SK-N-SH treated with all-trans-retinoic acid at 6 μM for 48 hours (cell line): ENCODE measurements around the gene SMCHD1.

Experiments used
- ESRRG ChIP-seq: fragments of 250-450 bp; sonication (Bioruptor Pico); IDR thresholded peaks from 2 replicates; pipeline ENCODE4 v1.6.1; 2021; ENCODE audit warnings: mild to moderate bottlenecking
- PATZ1 ChIP-seq: fragments of 250-450 bp; sonication (Bioruptor Pico); IDR thresholded peaks from 2 replicates; pipeline ENCODE4 v1.8.0; 2020; ENCODE audit warnings: mild to moderate bottlenecking, moderate library complexity, borderline replicate concordance
- PPARA ChIP-seq: fragments of 250-450 bp; sonication (Bioruptor Pico); IDR thresholded peaks from 2 replicates; pipeline ENCODE4 v1.5.0; 2020; ENCODE audit warnings: mild to moderate bottlenecking, borderline replicate concordance
- ZNF565 ChIP-seq: fragments of 450-650 bp; formaldehyde crosslinking; conservative IDR thresholded peaks from 2 replicates; pipeline ENCODE4 v1.5.0; 2020; ENCODE audit warnings: low read depth, mild to moderate bottlenecking, moderate library complexity

- no peak for TF ChIP-seq ESRRG (CRISPR knock-in tag)
- no peak for TF ChIP-seq PATZ1 (CRISPR knock-in tag)
- no peak for TF ChIP-seq PPARA (CRISPR knock-in tag)
- no peak for TF ChIP-seq ZNF565 (CRISPR knock-in tag)
Measured at GRCh38 chr18:2672872-2673271, 17.3 kb downstream of the SMCHD1 start.
